A673 (cell line): ENCODE measurements around the gene PEX5.

Source experiments
- EZH2 ChIP-seq: fragments of 200-600 bp; sonication (generic); IDR thresholded peaks from 2 replicates; pipeline ENCODE4 v1.6.1; 2017; ENCODE audit warnings: borderline replicate concordance, low read depth, mild to moderate bottlenecking, mixed read lengths, antibody characterized with exemption, low read length; ENCODE audit not compliant: poor library complexity, severe bottlenecking
- TF ChIP-seq, protein P1 (sequence below): fragments of 300-800, 200-600 bp; sonication (generic); conservative IDR thresholded peaks from 2 replicates; pipeline ENCODE4 v1.5.1; 2017; ENCODE audit warnings: low read depth, mild to moderate bottlenecking, antibody characterized with exemption, low read length, moderate library complexity, mixed read lengths

GRCh38 chr12:7143564-7143963, 45.9 kb upstream of the PEX5 start:
- TF ChIP-seq, protein P1, sequence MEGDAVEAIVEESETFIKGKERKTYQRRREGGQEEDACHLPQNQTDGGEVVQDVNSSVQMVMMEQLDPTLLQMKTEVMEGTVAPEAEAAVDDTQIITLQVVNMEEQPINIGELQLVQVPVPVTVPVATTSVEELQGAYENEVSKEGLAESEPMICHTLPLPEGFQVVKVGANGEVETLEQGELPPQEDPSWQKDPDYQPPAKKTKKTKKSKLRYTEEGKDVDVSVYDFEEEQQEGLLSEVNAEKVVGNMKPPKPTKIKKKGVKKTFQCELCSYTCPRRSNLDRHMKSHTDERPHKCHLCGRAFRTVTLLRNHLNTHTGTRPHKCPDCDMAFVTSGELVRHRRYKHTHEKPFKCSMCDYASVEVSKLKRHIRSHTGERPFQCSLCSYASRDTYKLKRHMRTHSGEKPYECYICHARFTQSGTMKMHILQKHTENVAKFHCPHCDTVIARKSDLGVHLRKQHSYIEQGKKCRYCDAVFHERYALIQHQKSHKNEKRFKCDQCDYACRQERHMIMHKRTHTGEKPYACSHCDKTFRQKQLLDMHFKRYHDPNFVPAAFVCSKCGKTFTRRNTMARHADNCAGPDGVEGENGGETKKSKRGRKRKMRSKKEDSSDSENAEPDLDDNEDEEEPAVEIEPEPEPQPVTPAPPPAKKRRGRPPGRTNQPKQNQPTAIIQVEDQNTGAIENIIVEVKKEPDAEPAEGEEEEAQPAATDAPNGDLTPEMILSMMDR = no peak
- TF ChIP-seq EZH2 = no peak
